GM23338 (cell line): Measurements from ENCODE around the gene CTSW. TPM values are rescaled to one million over a fixed set of nuclear protein-coding genes. Genes with fewer than 3 reads are reported as not detected.

Experiments used
- polyA plus RNA-seq: library from polyadenylated mRNA; unstranded; fragments of >200 nt; fragmentation: Nextera tagmentation; extraction: Ambion mirVana; gene quantifications from 2 replicates; pipeline ENCODE4 v1.2.1, GENCODE V29; 2016
- total RNA-seq: library from RNA; depleted of rRNA; stranded (reverse); fragments of >200 nt; shearing (Covaris generic); gene quantifications from 2 replicates; pipeline ENCODE4 v1.2.3, GENCODE V29; 2014; rRNA removed

CTSW gene
- total and polyA plus RNA-seq, 2 experiments from 2014 or later: not detected

Other genes with a start within 250 kb of the CTSW start
- 54.6 and 56.7 TPM in 2 replicates for gene SIPA1, start 241.7 kb upstream of the CTSW start, total RNA-seq
- 50.1 and 75.5 TPM in 2 replicates for gene SIPA1, start 241.7 kb upstream of the CTSW start, polyA plus RNA-seq
- 17.0 and 22.8 TPM in 2 replicates for gene RELA, start 216.9 kb upstream of the CTSW start, total RNA-seq
- 12.9 and 18.5 TPM in 2 replicates for gene RELA, start 216.9 kb upstream of the CTSW start, polyA plus RNA-seq
- 33.3 and 40.4 TPM in 2 replicates for gene KAT5, start 167.6 kb upstream of the CTSW start, total RNA-seq
- 34.6 and 34.8 TPM in 2 replicates for gene KAT5, start 167.6 kb upstream of the CTSW start, polyA plus RNA-seq
- gene RNASEH2C, start 159.0 kb upstream of the CTSW start, total RNA-seq: 37.8 and 70.8 TPM in 2 replicates
- gene RNASEH2C, start 159.0 kb upstream of the CTSW start, polyA plus RNA-seq: 73.2 and 74.8 TPM in 2 replicates
- 12.5 and 16.1 TPM in 2 replicates for gene AP5B1, start 98.9 kb upstream of the CTSW start, total RNA-seq
- gene AP5B1, start 98.9 kb upstream of the CTSW start, polyA plus RNA-seq: 3.1 TPM in 2 replicates
- gene OVOL1, start 92.8 kb upstream of the CTSW start, total RNA-seq: 3.3 and 5.1 TPM in 2 replicates
- gene OVOL1, start 92.8 kb upstream of the CTSW start, polyA plus RNA-seq: 1.4 and 1.5 TPM in 2 replicates
- 0.49 TPM in 1 of 2 replicates, not detected in the other for gene SNX32, start 45.9 kb upstream of the CTSW start, total RNA-seq
- gene SNX32, start 45.9 kb upstream of the CTSW start, polyA plus RNA-seq: 1.2 and 2.4 TPM in 2 replicates
- gene CFL1, start 21.7 kb upstream of the CTSW start, total RNA-seq: 981 and 1,393 TPM in 2 replicates
- gene CFL1, start 21.7 kb upstream of the CTSW start, polyA plus RNA-seq: 1,996 and 2,124 TPM in 2 replicates
- gene MUS81, start 19.4 kb upstream of the CTSW start, total RNA-seq: 35.5 and 48.6 TPM in 2 replicates
- 38.5 and 39.1 TPM in 2 replicates for gene MUS81, start 19.4 kb upstream of the CTSW start, polyA plus RNA-seq
- 4.5 and 9.4 TPM in 2 replicates for gene EFEMP2, start 7.0 kb upstream of the CTSW start, total RNA-seq
- gene EFEMP2, start 7.0 kb upstream of the CTSW start, polyA plus RNA-seq: 7.4 and 8.0 TPM in 2 replicates
- 94.3 and 102 TPM in 2 replicates for gene FIBP, start 8.6 kb downstream of the CTSW start, total RNA-seq
- gene FIBP, start 8.6 kb downstream of the CTSW start, polyA plus RNA-seq: 79.0 and 84.4 TPM in 2 replicates
- 57.3 and 66.3 TPM in 2 replicates for gene CCDC85B, start 10.8 kb downstream of the CTSW start, total RNA-seq
- 54.5 and 60.4 TPM in 2 replicates for gene CCDC85B, start 10.8 kb downstream of the CTSW start, polyA plus RNA-seq
- gene FOSL1, start 20.6 kb downstream of the CTSW start, total RNA-seq: 10.1 and 14.6 TPM in 2 replicates
- 17.1 and 20.1 TPM in 2 replicates for gene FOSL1, start 20.6 kb downstream of the CTSW start, polyA plus RNA-seq
- 21.6 and 23.2 TPM in 2 replicates for gene C11orf68, start 39.2 kb downstream of the CTSW start, total RNA-seq
- gene C11orf68, start 39.2 kb downstream of the CTSW start, polyA plus RNA-seq: 16.8 and 18.6 TPM in 2 replicates
- gene DRAP1, start 39.6 kb downstream of the CTSW start, total RNA-seq: 83.0 and 121 TPM in 2 replicates
- 294 and 358 TPM in 2 replicates for gene DRAP1, start 39.6 kb downstream of the CTSW start, polyA plus RNA-seq
- gene TSGA10IP, start 65.6 kb downstream of the CTSW start, total RNA-seq: 1.1 and 2.0 TPM in 2 replicates
- 1.6 and 2.5 TPM in 2 replicates for gene TSGA10IP, start 65.6 kb downstream of the CTSW start, polyA plus RNA-seq
- gene SART1, start 81.9 kb downstream of the CTSW start, total RNA-seq: 43.9 and 55.8 TPM in 2 replicates
- 91.0 and 105 TPM in 2 replicates for gene SART1, start 81.9 kb downstream of the CTSW start, polyA plus RNA-seq
- gene EIF1AD, start 122.3 kb downstream of the CTSW start, total RNA-seq: 30.8 and 32.1 TPM in 2 replicates
- 16.1 and 18.6 TPM in 2 replicates for gene EIF1AD, start 122.3 kb downstream of the CTSW start, polyA plus RNA-seq
- gene BANF1, start 122.7 kb downstream of the CTSW start, total RNA-seq: 44.7 and 58.2 TPM in 2 replicates
- gene BANF1, start 122.7 kb downstream of the CTSW start, polyA plus RNA-seq: 765 and 903 TPM in 2 replicates
- 4.2 and 5.9 TPM in 2 replicates for gene CST6, start 132.2 kb downstream of the CTSW start, total RNA-seq
- 8.3 and 9.9 TPM in 2 replicates for gene CST6, start 132.2 kb downstream of the CTSW start, polyA plus RNA-seq
- not detected in 2 replicates for gene CATSPER1, start 146.6 kb downstream of the CTSW start, total RNA-seq
- gene CATSPER1, start 146.6 kb downstream of the CTSW start, polyA plus RNA-seq: not detected in 2 replicates
- gene GAL3ST3, start 169.3 kb downstream of the CTSW start, total RNA-seq: 48.0 and 63.4 TPM in 2 replicates
- gene GAL3ST3, start 169.3 kb downstream of the CTSW start, polyA plus RNA-seq: 12.7 and 15.6 TPM in 2 replicates
- 173 and 180 TPM in 2 replicates for gene SF3B2, start 172.5 kb downstream of the CTSW start, total RNA-seq
- gene SF3B2, start 172.5 kb downstream of the CTSW start, polyA plus RNA-seq: 173 and 191 TPM in 2 replicates
- gene PACS1, start 190.4 kb downstream of the CTSW start, total RNA-seq: 23.7 and 37.5 TPM in 2 replicates
- gene PACS1, start 190.4 kb downstream of the CTSW start, polyA plus RNA-seq: 8.0 and 8.8 TPM in 2 replicates